ENCODE results near the gene FGFBP3. TPM values are rescaled to one million over a fixed set of nuclear protein-coding genes. Genes with fewer than 3 reads are reported as not detected.

Gene FGFBP3
- total and polyA plus RNA-seq, 2 of the 13 experiments (the other 11 are each of a cell fraction or from before 2014, with no cell fraction given), result 0.50 to 2.0 TPM

GRCh38 chr10:91887272-91888076 lies 21.8 kb downstream of the FGFBP3 start (continued):
- TF ChIP-seq BATF2 (CRISPR knock-in tag; IDR thresholded peaks at IDR 0.05) (no peak), ZBTB21 (CRISPR knock-in tag; IDR thresholded peaks at IDR 0.05) (no peak), ZNF121 (CRISPR knock-in tag; IDR thresholded peaks at IDR 0.05) (no peak), MTA1 (CRISPR knock-in tag; IDR thresholded peaks at IDR 0.05; ENCODE audit: borderline replicate concordance) (peak; percentile 74; the same call in 1 of the 2 replicates), TARDBP (CRISPR knock-in tag; IDR thresholded peaks at IDR 0.05) (no peak), ZNF253 (CRISPR knock-in tag; IDR thresholded peaks at IDR 0.05; ENCODE audit: borderline replicate concordance) (no peak), CBX2 (IDR thresholded peaks at IDR 0.05; ENCODE audit: low read depth, low read length) (no peak), CBX2 (CRISPR knock-in tag; IDR thresholded peaks at IDR 0.05; ENCODE audit: low read depth) (0 out of 2 replicates have a peak, but pooled peaks have one; percentile 77), ZNF598 (CRISPR knock-in tag; IDR thresholded peaks at IDR 0.05; ENCODE audit: borderline replicate concordance) (no peak), SP140L (CRISPR knock-in tag; IDR thresholded peaks at IDR 0.05; ENCODE audit: borderline replicate concordance) (no peak), RFXAP (CRISPR knock-in tag; IDR thresholded peaks at IDR 0.05; ENCODE audit: borderline replicate concordance) (no peak), ZNF124 (CRISPR knock-in tag; IDR thresholded peaks at IDR 0.05) (0 out of 2 replicates have a peak, but pooled peaks have one; percentile 43), ZNF713 (CRISPR knock-in tag; IDR thresholded peaks at IDR 0.05) (no peak), GLI4 (CRISPR knock-in tag; IDR thresholded peaks at IDR 0.05; ENCODE audit: borderline replicate concordance) (no peak)
- TF ChIP-seq, protein P1, sequence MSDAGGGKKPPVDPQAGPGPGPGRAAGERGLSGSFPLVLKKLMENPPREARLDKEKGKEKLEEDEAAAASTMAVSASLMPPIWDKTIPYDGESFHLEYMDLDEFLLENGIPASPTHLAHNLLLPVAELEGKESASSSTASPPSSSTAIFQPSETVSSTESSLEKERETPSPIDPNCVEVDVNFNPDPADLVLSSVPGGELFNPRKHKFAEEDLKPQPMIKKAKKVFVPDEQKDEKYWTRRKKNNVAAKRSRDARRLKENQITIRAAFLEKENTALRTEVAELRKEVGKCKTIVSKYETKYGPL (CRISPR knock-in tag; IDR thresholded peaks at IDR 0.05), result 0 out of 2 replicates have a peak, but pooled peaks have one; percentile 42
- TF ChIP-seq, protein P2, sequence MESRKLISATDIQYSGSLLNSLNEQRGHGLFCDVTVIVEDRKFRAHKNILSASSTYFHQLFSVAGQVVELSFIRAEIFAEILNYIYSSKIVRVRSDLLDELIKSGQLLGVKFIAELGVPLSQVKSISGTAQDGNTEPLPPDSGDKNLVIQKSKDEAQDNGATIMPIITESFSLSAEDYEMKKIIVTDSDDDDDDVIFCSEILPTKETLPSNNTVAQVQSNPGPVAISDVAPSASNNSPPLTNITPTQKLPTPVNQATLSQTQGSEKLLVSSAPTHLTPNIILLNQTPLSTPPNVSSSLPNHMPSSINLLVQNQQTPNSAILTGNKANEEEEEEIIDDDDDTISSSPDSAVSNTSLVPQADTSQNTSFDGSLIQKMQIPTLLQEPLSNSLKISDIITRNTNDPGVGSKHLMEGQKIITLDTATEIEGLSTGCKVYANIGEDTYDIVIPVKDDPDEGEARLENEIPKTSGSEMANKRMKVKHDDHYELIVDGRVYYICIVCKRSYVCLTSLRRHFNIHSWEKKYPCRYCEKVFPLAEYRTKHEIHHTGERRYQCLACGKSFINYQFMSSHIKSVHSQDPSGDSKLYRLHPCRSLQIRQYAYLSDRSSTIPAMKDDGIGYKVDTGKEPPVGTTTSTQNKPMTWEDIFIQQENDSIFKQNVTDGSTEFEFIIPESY (CRISPR knock-in tag; IDR thresholded peaks at IDR 0.05), result no peak
- TF ChIP-seq, protein P3, sequence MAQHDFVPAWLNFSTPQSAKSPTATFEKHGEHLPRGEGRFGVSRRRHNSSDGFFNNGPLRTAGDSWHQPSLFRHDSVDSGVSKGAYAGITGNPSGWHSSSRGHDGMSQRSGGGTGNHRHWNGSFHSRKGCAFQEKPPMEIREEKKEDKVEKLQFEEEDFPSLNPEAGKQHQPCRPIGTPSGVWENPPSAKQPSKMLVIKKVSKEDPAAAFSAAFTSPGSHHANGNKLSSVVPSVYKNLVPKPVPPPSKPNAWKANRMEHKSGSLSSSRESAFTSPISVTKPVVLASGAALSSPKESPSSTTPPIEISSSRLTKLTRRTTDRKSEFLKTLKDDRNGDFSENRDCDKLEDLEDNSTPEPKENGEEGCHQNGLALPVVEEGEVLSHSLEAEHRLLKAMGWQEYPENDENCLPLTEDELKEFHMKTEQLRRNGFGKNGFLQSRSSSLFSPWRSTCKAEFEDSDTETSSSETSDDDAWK (CRISPR knock-in tag; IDR thresholded peaks at IDR 0.05), result no peak
- TF ChIP-seq, protein P4, sequence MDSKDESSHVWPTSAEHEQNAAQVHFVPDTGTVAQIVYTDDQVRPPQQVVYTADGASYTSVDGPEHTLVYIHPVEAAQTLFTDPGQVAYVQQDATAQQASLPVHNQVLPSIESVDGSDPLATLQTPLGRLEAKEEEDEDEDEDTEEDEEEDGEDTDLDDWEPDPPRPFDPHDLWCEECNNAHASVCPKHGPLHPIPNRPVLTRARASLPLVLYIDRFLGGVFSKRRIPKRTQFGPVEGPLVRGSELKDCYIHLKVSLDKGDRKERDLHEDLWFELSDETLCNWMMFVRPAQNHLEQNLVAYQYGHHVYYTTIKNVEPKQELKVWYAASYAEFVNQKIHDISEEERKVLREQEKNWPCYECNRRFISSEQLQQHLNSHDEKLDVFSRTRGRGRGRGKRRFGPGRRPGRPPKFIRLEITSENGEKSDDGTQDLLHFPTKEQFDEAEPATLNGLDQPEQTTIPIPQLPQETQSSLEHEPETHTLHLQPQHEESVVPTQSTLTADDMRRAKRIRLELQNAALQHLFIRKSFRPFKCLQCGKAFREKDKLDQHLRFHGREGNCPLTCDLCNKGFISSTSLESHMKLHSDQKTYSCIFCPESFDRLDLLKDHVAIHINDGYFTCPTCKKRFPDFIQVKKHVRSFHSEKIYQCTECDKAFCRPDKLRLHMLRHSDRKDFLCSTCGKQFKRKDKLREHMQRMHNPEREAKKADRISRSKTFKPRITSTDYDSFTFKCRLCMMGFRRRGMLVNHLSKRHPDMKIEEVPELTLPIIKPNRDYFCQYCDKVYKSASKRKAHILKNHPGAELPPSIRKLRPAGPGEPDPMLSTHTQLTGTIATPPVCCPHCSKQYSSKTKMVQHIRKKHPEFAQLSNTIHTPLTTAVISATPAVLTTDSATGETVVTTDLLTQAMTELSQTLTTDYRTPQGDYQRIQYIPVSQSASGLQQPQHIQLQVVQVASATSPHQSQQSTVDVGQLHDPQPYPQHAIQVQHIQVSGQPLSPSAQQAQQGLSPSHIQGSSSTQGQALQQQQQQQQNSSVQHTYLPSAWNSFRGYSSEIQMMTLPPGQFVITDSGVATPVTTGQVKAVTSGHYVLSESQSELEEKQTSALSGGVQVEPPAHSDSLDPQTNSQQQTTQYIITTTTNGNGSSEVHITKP (CRISPR knock-in tag; IDR thresholded peaks at IDR 0.05; ENCODE audit: low read depth), result 0 out of 2 replicates have a peak, but pooled peaks have one; percentile 27

All from HepG2 (cell line).